ENCODE data around the gene POLR2J2.
"Not testable (repeated sequence)": the region's sequence is repeated elsewhere in the genome, so short reads cannot be mapped to it uniquely, and the experiment has no call there.

The POLR2J2 gene

DNA sequence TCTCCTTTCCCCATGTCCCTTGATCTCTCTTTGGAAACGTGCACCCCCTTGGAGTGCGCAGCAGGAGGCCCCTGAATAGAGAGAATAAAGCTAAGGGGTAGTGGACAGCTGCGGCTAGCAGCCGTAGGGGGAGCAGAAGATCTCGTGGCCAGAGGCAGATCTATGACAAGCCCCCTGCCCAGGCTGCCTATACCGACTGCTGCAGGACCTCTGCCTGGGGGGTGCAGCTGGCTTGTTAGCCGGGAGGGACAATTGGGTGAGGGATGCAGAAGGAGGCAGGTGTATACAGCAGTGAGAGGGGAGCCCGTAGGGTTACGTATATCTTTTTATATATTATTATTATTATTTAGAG lies 469 bp upstream of the POLR2J2 start:
- DNase-seq (ENCODE audit: low read depth): not testable (repeated sequence)

DNA sequence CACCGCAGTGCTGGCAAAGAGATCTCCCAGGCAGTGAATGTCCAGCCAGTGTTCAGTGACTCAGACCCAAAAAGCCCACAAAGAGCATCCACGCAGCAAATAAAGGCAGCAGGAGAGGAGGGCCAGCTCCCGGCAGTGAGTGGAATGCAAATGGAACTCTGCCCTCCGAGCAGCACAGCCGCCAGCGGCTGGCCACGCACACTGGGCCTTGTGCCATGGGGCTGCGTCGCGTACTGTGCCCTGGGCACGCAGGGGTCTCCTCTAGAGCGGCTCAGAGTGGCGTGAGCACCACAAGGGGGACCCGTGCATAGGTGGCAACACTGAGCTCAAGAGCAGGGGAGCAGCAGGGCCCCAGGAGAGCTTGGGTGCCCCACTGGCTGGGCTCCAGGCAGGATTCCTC lies 3.9 kb downstream of the POLR2J2 start:
- not testable (repeated sequence) for DNase-seq (ENCODE audit: low read depth)

DNA sequence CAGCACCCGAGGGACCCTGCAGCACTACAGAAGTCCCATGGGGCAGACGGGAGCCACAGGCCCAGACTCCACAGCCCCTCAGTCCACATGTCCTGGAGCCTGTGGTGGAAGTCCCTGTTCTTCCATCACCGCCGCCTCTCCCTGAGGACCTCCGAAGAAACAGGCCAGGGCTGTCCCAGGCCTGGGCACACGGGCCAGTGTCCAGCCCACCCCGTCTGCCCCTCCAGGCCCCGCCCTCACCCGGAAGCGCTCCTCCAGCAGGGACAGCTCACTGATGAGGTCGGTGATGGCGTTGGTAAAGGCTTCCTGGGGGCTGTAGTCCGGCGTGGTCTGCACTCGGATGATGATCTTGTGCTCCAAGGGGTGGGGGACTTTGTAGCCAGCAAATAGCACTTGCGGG lies 4.6 kb downstream of the POLR2J2 start:
- DNase-seq (ENCODE audit: low read depth): not testable (repeated sequence)

DNA sequence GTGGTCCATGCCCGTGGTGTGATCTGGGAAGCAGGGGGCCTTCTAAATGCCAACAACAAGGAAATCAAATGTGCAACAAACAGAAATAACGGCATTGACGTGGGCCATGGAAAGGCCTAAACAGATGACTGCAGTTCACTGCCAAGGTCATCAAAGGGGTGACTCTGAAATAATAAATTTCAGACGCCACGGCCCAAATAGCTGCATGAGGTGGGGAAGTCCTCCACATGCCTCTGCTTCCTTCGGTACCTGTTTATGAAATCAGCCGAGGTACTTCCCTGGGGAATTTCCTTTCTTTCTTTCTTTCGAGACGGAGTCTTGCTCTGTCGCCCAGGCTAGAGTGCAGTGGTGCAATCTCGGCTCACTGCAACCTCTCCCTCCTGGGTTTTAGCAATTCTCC lies 6.7 kb downstream of the POLR2J2 start:
- DNase-seq (ENCODE audit: low read depth): not testable (repeated sequence)

DNA sequence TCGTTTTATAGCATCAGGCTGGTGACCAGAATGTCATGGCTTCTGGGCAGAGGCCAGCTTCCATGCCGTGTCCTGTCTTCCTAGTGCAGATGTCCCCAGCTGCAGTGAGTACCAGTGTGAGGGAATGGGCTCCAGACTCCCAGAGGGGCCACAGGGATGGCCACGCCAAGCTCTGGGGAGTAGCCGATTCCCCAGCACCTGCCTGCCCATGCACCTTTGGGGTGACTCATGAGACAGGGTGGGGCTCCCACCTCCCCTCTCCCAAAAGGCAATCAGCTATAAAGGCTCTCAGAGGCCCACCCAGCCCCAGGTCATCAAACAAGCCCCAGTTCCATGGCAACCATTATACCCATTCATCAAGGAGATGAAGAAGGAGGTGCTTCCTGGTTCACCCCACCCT lies 21.5 kb downstream of the POLR2J2 start, which contains the start of gene SPDYE2B:
Gene SPDYE2B (plus strand): TSS at position 396 of the 400 bp plus-strand sequence. CDS start 2,030 bp downstream, outside the sequence.
- not testable (repeated sequence) for DNase-seq (ENCODE audit: low read depth)

DNA sequence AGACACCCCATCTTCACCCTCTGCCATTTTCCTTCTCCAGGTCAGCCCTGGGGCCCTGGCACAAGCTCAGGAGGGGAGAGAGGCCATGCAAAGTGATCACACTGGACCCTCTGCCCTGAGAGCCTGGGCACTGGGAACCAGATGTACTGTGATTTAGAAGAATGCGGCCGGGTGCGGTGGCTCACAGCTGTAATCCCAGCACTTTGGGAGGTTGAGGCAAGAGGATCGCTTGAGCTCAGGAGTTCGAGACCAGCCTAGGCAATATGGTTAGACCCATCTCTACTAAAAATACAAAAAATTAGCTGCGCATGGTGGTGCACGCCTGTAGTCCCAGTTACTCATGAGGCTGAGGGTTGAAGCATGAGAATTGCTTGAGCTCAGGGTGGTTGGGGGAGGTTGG lies 23.6 kb downstream of the POLR2J2 start:
- DNase-seq (ENCODE audit: low read depth): not testable (repeated sequence)

DNA sequence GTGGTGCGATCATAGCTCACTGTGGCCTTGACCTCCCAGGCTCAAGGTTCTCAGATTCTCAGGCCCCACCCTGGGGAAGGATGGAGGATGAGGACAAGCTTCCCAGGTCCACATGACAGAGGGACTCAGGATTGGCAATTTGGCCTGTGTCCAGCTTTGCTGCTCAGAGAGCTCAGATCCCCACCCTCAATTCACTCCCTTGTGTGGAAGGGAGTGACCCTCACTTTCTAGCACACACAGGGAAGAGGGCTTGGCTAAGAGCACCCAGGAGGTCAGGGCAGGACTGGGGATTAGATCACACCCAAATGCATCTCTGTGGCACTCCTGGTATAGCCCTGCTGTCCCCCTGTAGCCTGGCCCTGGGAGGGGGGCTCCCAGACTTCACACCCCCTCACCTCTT lies 28.1 kb downstream of the POLR2J2 start:
- DNase-seq (ENCODE audit: low read depth): not testable (repeated sequence)

DNA sequence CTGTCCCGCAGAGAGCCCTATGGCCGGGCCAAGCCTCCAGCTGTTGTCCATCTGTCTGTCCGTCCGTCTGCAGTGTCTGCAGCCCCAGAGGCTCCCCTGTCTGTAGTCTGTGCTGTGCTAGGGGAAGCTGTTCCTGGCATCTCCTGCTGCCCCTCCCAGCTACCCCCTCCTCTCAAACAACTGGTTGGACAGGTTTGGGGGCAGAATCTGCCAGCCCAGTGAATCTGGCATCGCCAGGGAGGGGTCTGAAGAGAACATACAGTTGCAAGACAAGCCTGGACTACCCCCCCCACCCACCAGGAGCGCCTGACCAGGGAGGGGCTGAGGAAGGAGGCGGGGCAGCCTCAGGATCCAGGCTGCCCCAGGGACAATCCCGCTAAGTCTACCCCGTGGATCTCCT lies 28.8 kb downstream of the POLR2J2 start, which contains the start of gene UPK3BL1:
Gene UPK3BL1 (minus strand): TSS at position 101 of the 400 bp plus-strand sequence. CDS start 50 bp downstream, at position 51.
- not testable (repeated sequence) for DNase-seq (ENCODE audit: low read depth)

DNA sequence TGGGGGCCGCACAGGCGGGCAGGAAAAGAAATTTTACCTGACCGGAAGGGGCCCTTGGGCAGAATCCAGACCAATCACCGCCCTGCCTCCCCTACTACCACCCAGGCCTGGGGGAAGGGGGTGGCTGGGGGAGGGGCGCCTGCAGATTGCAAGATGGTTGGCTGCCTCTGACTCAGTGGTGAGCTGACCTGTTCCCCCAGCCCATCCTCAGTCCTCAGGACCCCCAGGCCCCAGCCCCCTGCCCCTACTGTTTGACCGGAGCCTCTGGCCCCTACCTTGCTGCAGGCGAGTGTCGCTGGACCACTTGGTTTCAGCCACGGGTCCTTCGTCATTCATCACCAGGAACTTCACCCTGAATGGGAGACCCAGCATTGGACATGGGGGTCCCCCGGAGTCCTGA lies 32.6 kb downstream of the POLR2J2 start:
- DNase-seq (ENCODE audit: low read depth): not testable (repeated sequence)

DNA sequence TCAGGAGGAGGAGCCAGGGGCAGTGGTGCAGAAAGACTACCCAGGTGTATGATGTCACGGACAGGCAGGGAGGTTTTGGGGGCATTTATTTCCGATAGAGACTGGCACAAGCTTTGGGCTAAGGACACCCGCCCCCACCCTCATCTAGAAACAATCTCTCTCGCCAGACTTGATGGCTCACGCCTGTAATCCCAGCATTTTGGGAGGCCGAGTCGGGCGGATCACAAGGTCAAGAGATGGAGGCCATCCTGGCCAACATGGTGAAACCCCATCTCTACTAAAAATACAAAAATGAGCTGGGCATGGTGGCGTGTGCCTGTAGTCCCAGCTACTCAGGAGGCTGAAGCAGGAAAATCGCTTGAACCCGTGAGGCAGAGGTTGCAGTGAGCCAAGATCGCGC lies 34.5 kb downstream of the POLR2J2 start:
- not testable (repeated sequence) for DNase-seq (ENCODE audit: low read depth)

DNA sequence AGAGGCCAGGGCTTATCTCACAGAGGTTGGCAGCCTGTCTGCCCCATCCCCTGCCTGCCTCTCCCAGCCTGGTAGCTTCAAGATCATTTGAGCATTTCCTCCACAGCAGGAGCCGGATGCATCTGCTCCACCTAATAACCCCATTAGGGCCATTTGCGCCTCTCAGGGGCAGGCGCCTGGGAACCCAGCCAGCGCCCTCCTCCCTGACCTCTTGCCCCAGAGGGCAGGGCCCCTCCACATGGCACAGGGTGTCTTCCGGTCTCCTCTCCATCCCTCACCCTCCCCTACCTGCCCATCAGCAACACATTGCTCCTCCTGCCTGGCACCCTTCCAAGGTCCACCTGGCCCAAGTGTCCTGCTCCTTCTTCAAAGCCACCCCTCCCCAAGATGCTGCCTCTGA lies 36.1 kb downstream of the POLR2J2 start:
- not testable (repeated sequence) for DNase-seq (ENCODE audit: low read depth)

DNA sequence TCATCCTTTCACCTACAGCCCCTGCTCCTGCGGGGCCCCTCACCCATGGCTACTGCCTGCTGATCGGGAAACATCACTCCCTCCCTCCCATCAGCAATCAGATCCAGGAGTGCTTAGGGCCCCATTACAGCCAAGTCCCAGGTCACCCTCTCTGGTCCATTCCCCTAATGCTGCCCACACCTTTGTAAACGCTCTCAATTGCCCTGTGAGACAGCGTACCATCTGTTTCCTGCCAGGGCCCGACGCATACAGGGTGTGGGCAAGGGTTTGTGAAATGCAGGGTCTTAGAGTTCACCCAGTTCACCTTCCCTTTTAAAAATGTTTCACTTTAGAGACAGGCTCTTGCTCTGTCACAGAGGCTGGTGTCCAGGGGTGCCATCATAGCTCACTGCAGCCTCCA lies 37.2 kb downstream of the POLR2J2 start:
- DNase-seq (ENCODE audit: low read depth): not testable (repeated sequence)

DNA sequence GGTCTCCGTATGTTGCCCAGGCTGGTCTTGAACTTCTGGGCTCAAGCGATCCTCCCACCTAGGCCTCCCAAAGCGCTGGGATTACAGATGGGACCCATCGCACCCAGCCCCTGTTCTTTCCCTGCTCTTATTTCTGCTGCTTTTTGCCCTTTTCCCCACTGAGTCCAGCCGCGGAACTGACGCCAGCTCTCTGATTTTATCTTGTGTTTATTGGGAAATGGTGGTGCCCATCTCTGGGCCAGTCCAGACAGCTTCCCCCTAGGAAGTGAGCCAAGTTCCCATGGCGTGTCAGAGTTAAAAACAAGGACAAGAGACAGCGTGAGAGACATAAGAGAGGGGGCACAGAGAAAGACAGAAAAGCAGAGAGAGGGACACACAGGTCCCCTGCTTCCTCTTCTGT lies 40.8 kb downstream of the POLR2J2 start:
- DNase-seq (ENCODE audit: low read depth): not testable (repeated sequence)

DNA sequence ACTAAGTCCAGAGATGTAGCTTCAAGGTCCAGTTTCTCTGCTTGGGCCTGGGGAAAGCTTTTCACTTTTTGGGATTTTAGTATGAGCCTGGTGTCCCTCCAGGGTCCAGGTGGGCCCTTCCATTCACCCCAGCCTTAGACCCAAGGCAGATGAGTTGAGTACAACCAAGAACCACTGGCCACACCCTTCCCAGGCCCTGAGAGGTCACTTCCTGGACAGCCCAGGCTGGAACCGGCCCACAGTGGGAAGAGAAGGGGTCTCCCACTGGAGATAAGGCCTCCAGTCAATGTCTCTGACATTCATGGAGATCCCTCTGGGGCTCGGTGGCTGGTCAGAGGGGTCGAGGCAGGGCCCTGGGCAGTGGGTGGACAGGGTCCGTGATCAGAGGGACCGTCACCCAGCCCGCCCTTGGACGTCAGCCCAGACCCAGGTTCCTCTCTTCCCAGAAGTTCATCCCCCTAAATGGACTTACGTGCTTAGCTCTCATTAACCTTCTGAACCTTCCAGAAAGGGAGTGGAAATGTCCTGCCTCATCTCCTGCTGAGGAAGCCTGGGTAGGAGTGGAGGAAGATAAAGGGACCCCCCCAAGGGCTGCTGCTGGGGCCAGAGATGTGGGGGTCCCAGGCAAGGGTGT lies 44.1 kb downstream of the POLR2J2 start:
- not testable (repeated sequence) for DNase-seq (ENCODE audit: low read depth)

DNA sequence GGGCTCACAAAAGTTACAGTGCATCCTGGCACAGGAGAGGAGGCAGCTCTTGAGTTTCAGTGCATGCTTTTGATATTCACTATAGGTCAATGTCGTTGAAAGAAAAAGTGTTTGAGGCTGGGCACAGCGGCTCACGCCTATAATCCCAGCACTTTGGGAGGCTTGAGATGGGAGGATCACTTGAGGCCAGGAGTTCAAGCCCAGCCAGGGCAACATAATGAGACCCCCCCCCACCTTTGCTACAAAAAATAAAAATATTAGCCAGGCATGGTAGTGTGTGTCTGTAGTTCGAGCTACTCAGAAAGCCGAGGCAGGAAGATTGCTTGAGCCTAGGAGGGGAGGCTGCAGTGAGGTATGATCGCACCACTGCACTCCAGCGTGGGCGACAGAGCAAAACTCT lies 53.3 kb downstream of the POLR2J2 start:
- DNase-seq (ENCODE audit: low read depth): not testable (repeated sequence)

DNA sequence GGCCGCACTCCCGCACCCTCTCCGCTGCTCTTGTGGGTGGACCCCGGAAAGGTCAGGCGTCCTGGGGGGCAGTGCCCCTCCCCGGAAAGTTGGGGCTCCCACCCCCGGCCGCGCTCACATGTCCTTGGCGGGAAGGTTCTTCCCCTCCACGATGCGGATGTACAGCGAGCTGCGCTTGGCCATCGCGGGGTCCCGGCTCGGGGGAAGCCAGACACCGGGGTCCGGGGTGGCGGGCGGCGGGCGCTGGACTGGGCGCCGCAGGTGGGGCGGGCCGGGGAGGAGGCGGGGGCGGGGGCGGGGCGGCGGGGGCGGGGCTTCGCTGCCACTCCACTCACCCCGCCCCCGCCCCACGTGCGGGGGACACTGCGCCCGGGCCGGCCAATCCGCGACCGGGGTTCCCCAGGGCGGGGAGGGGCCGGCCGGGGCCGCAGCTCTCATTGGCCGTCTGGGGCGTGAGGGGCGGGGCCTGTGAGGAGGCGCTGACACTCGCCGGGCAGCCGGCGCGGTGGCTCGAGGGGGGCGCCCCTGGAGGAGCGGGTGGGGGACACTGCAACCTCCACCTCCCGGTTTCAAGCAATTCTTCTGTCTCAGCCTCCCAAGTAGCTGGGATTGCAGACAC lies 54.8 kb downstream of the POLR2J2 start, which contains the start of gene RASA4:
Gene RASA4 (minus strand): TSS at position 250 of the 619 bp plus-strand sequence. CDS start 67 bp downstream, at position 183.
- not testable (repeated sequence) for DNase-seq (ENCODE audit: low read depth)

All from HS-5 (cell line).